Subcutaneous adipose tissue (tissue), 4 donors: ENCODE results near the gene NTS. TPM values are rescaled to one million over a fixed set of nuclear protein-coding genes. Genes with fewer than 3 reads are reported as not detected.

Experiments
- total RNA-seq, 4 donors: library from RNA; depleted of rRNA; stranded (reverse); fragments of >200 nt; gene quantifications; one replicate each; pipeline ENCODE4 v1.1.0, GENCODE V29; 2016
- TF ChIP-seq, protein P1 (sequence below): fragments of 450-650 bp; IDR thresholded peaks from one replicate; pipeline ENCODE4 v1.5.1; 2016; ENCODE audit warnings: low read depth, mild to moderate bottlenecking, control low read depth, antibody characterized with exemption, moderate library complexity

NTS gene
- total RNA-seq, 4 donors from 2014 or later: 4.3 TPM; not detected in 3

GRCh38 chr12:85923767-85924331 is 49.8 kb downstream of the NTS start:
- TF ChIP-seq, protein P1, sequence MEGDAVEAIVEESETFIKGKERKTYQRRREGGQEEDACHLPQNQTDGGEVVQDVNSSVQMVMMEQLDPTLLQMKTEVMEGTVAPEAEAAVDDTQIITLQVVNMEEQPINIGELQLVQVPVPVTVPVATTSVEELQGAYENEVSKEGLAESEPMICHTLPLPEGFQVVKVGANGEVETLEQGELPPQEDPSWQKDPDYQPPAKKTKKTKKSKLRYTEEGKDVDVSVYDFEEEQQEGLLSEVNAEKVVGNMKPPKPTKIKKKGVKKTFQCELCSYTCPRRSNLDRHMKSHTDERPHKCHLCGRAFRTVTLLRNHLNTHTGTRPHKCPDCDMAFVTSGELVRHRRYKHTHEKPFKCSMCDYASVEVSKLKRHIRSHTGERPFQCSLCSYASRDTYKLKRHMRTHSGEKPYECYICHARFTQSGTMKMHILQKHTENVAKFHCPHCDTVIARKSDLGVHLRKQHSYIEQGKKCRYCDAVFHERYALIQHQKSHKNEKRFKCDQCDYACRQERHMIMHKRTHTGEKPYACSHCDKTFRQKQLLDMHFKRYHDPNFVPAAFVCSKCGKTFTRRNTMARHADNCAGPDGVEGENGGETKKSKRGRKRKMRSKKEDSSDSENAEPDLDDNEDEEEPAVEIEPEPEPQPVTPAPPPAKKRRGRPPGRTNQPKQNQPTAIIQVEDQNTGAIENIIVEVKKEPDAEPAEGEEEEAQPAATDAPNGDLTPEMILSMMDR: no peak

DNA sequence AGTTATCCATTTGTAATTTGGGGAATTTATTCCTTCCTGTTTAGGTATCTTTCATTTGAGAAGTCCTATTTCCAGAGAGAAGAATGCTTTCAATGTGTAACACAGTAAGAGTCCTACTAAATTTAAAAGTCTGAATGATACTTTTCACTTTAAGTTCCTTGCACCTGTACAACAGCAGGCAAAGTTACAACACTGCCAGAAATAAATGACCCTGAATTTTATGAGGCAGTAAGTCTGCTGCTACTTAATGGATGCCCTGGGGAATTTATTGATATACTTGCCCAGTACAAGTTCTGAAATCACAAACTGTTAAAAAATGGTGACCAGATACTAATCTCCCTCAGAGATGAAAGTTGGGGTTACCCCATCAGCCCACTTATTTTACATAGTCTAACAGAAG is 53.1 kb downstream of the NTS start:
- TF ChIP-seq, protein P1: no peak

Other genes with a start within 250 kb of the NTS start
- 1 to 10 TPM; 1.1 to 3.2 (median 2.1) TPM for gene RASSF9, start 37.9 kb upstream of the NTS start, total RNA-seq